WERI-Rb-1 (cell line): ENCODE results near the gene CFAP45.

Experiments
- DNase-seq: peaks from one replicate; pipeline ENCODE4 v3.0.0-alpha.2; 2020
- H3K27ac ChIP-seq: fragments of 250-450 bp; sonication (Bioruptor Pico); 2 replicates; pipeline ENCODE4 v1.5.1; 2020; ENCODE audit warnings: mild to moderate bottlenecking, moderate library complexity
- H3K27me3 ChIP-seq: fragments of 250-450 bp; sonication (Bioruptor Pico); 2 replicates; pipeline ENCODE4 v1.5.1; 2021; ENCODE audit warnings: mild to moderate bottlenecking, low read depth, moderate library complexity; ENCODE audit not compliant: insufficient read depth, severe bottlenecking
- H3K36me3 ChIP-seq: fragments of 250-450 bp; sonication (Bioruptor Pico); 2 replicates; pipeline ENCODE4 v1.5.1; 2020; ENCODE audit warnings: mild to moderate bottlenecking, moderate library complexity
- H3K4me3 ChIP-seq: 2 replicates; pipeline ENCODE4 v1.5.1; 2011; ENCODE audit warnings: low read depth, mild to moderate bottlenecking, control low read depth, low read length
- H3K9me3 ChIP-seq: fragments of 250-450 bp; sonication (Bioruptor Pico); 2 replicates; pipeline ENCODE4 v1.5.1; 2021; ENCODE audit warnings: mild to moderate bottlenecking, moderate library complexity; ENCODE audit not compliant: severe bottlenecking
- TF ChIP-seq, protein P1 (sequence below): IDR thresholded peaks from 2 replicates; pipeline ENCODE4 v1.5.1; 2011; ENCODE audit warnings: low read depth, mild to moderate bottlenecking, control low read depth, inconsistent platforms, low read length

CFAP45 gene

GRCh38 chr1:159937054-159937750 lies 37.2 kb upstream of the CFAP45 start:
- DNase-seq = peak; percentile 74
- peak overlapping the region; percentile 97 for H3K27ac ChIP-seq
- H3K9me3 ChIP-seq = no peaks in the 10 kb centered on the region
- H3K4me3 ChIP-seq = peak overlapping the region; percentile 38
- H3K36me3 ChIP-seq = peaks cover 96% of the 10 kb centered on the region
- no peaks in the 10 kb centered on the region for H3K27me3 ChIP-seq
- TF ChIP-seq, protein P1, sequence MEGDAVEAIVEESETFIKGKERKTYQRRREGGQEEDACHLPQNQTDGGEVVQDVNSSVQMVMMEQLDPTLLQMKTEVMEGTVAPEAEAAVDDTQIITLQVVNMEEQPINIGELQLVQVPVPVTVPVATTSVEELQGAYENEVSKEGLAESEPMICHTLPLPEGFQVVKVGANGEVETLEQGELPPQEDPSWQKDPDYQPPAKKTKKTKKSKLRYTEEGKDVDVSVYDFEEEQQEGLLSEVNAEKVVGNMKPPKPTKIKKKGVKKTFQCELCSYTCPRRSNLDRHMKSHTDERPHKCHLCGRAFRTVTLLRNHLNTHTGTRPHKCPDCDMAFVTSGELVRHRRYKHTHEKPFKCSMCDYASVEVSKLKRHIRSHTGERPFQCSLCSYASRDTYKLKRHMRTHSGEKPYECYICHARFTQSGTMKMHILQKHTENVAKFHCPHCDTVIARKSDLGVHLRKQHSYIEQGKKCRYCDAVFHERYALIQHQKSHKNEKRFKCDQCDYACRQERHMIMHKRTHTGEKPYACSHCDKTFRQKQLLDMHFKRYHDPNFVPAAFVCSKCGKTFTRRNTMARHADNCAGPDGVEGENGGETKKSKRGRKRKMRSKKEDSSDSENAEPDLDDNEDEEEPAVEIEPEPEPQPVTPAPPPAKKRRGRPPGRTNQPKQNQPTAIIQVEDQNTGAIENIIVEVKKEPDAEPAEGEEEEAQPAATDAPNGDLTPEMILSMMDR = no peak

DNA sequence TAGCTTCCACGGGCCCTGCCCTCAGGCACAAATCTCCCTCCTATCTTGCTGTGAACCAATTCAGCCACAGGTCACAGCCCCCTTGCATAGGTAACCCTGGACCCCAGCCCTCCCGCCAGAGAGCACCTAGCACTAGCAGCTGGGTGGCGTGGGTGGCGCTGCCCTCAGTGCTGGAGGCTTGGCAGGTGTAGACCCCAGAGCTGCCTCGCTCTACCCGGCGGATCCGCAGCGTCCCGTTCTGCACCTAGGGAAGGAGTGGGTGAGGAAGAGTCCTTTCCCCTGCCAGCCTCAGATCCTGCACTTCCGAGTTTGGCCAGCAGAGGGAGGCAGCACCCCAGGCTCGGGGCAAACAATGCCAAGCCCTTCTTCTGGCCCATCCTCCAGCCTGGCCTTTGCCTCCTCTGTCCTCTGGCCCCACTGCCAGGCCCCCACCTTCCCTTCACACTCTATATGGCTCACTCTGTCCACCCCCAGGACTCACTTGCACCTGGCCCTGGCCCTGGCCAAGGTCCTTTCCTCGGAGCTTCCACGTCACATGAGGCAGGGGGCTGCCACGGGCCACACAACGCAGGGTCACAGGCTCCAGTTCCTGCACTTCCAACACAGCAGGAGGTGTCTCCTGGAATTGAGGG lies 36.4 kb upstream of the CFAP45 start:
- Histone ChIP-seq H3K9me3 (no peaks in the 10 kb centered on the region), H3K36me3 (peaks cover 98% of the 10 kb centered on the region), H3K27me3 (no peaks in the 10 kb centered on the region), H3K4me3 (no peak overlapping the region), H3K27ac (peak overlapping the region; percentile 97)
- DNase-seq = peak; percentile 96
- TF ChIP-seq, protein P1 = peak; percentile 100

DNA sequence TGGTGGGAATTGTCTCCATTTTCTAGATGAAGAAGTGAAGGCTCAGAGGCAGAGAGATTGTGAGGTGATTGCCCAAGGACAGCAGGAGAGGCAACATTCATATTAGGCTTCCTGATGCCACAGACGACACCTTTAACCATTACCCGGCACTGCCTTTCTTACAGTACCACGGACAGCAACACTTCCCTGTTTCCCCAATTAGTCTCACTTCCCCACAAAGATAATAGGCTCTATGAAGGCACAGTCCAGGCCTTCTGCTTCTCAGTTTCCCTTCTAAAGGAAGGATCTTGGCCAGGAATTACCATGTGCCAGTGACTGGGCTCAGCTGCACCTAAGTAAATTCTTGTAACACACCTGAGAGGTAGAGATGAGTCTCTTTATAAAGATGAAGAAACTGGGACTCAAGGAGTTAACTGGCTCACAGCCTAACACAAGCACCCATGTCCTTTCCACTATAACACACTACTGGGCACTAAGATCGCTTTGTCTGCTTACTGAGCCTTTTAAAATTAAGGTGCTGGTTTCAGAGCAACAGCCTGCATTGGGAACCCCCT lies 35.8 kb upstream of the CFAP45 start:
- TF ChIP-seq, protein P1 = no peak
- Histone ChIP-seq H3K27me3 (no peaks in the 10 kb centered on the region), H3K4me3 (no peak overlapping the region), H3K36me3 (peaks cover 98% of the 10 kb centered on the region), H3K27ac (peak overlapping the region; percentile 97), H3K9me3 (no peaks in the 10 kb centered on the region)
- DNase-seq = no peak

GRCh38 chr1:159935305-159935704 lies 35.3 kb upstream of the CFAP45 start:
- H3K36me3 ChIP-seq = peaks cover 98% of the 10 kb centered on the region
- no peak overlapping the region; the same call in 1 of the 2 replicates for H3K27ac ChIP-seq
- TF ChIP-seq, protein P1 = no peak
- H3K27me3 ChIP-seq = no peaks in the 10 kb centered on the region
- no peak for DNase-seq
- H3K4me3 ChIP-seq = no peak overlapping the region
- no peaks in the 10 kb centered on the region for H3K9me3 ChIP-seq

- TF ChIP-seq, protein P1 = no peak
- H3K36me3 ChIP-seq = peaks cover 98% of the 10 kb centered on the region
- DNase-seq = no peak
These were observed 34.4 kb upstream of the CFAP45 start for GRCh38 chr1:159934136-159935039.

More at GRCh38 chr1:159934136-159935039, 34.4 kb upstream of the CFAP45 start:
- Histone ChIP-seq H3K27ac (no peak overlapping the region), H3K9me3 (no peaks in the 10 kb centered on the region), H3K4me3 (no peak overlapping the region), H3K27me3 (no peaks in the 10 kb centered on the region)
